ENCODE data around the gene MAP3K5. TPM values are rescaled to one million over a fixed set of nuclear protein-coding genes. Genes with fewer than 3 reads are reported as not detected.
A peak's percentile ranks its signal among the peaks of the same experiment; 100 is the strongest.

The MAP3K5 gene
- total and polyA plus RNA-seq, 12 donors: 41.9 to 306 (median 215) TPM

DNA sequence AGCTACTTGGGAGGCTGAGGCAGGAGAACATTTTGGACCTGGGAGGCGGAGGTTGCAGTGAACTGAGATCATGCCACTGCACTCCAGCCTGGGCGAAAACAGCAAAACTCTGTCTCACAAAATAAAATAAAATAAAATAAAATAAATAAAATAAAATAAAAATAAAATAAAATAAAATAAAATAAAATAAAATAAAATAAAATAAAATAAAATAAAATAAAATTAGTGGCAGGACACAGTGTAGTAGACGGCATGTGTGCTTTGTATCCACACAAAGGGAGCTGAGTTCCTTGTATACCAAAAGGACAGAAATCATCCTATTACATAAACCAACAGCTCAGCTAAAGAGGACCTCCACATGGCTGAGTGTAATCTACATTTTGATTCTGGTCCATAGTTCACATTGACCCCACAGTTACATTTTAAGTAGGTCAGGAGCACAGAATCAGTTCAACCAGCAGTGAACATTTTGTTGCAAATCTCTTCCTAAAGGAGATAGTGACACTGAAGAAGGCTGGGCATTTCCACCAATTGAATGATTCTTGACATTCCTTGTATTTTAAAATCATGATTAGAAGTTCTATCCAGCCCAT is 150.3 kb downstream of the MAP3K5 start:
- Histone ChIP-seq H3K27me3 (no peaks in the 10 kb centered on the region), H3K27ac (peak overlapping the region in 1 of 5 donors; percentile 43), H3K36me3 (replicated peaks in 1 of 2) (peaks cover 0 to 24% of the 10 kb centered on the region in 2 donors), H3K4me3 (no peak overlapping the region), H3K4me1 (replicated peaks in 1 of 2) (peaks cover 19 to 59% of the 10 kb centered on the region in 2 donors), H3K9me3 (replicated peaks in 1 of 3) (no peaks in the 10 kb centered on the region)
- DNase-seq: no peak
- WGBS, 4 donors: 97 to 99% (median 98%) methylated on average over 3 of the region's 3 CpGs
- no peak for TF ChIP-seq POLR2A (IDR thresholded peaks at IDR 0.05)
- TF ChIP-seq, protein P1, sequence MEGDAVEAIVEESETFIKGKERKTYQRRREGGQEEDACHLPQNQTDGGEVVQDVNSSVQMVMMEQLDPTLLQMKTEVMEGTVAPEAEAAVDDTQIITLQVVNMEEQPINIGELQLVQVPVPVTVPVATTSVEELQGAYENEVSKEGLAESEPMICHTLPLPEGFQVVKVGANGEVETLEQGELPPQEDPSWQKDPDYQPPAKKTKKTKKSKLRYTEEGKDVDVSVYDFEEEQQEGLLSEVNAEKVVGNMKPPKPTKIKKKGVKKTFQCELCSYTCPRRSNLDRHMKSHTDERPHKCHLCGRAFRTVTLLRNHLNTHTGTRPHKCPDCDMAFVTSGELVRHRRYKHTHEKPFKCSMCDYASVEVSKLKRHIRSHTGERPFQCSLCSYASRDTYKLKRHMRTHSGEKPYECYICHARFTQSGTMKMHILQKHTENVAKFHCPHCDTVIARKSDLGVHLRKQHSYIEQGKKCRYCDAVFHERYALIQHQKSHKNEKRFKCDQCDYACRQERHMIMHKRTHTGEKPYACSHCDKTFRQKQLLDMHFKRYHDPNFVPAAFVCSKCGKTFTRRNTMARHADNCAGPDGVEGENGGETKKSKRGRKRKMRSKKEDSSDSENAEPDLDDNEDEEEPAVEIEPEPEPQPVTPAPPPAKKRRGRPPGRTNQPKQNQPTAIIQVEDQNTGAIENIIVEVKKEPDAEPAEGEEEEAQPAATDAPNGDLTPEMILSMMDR (IDR thresholded peaks at IDR 0.05): no peak
- intact Hi-C loops (cut with DNase I): no loop called here

DNA sequence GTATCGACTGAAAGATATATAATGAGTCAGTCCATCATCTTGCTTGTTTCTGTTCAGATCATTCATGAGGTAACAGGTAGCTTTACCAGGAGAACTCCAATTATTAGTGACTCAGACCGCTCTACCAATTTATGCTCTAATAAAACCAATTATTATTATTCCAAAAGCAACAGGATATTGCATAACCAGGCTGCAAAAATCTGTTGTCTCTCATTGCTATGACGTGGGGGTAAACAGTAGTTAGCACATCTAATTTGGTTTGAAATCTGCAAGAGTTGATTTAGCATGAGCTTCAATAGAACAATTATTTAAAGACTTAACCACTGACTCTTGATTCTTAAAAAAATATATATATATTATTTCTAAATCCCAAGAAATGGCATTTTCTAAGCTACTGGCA is 151.1 kb downstream of the MAP3K5 start:
- 81 to 91% (median 85%) methylated on average over 3 of the region's 3 CpGs for WGBS, 4 donors
- intact Hi-C loops (cut with DNase I): no loop called here

GRCh38 chr6:136640132-136640915 is 152.0 kb downstream of the MAP3K5 start:
- DNase-seq: peak in 5 of 7 donors; percentile 46 to 67 (median 49)
- H3K4me1 ChIP-seq (replicated peaks in 1 of 2): peaks cover 7 to 44% of the 10 kb centered on the region in 2 donors
- 68 to 77% (median 74%) methylated on average over 5 of the region's 5 CpGs for WGBS, 4 donors
- no peak for TF ChIP-seq POLR2A (IDR thresholded peaks at IDR 0.05)
- TF ChIP-seq, protein P1 (IDR thresholded peaks at IDR 0.05): no peak
- H3K27me3 ChIP-seq: no peaks in the 10 kb centered on the region
- intact Hi-C loops (cut with DNase I): no loop called here
- peaks cover 0 to 40% of the 10 kb centered on the region in 2 donors for H3K36me3 ChIP-seq (replicated peaks in 1 of 2)
- H3K4me3 ChIP-seq: no peak overlapping the region
- peak overlapping the region in 1 of 5 donors; percentile 43 for H3K27ac ChIP-seq
- no peaks in the 10 kb centered on the region for H3K9me3 ChIP-seq (replicated peaks in 1 of 3)

More for the DNA sequence above, 151.1 kb downstream of the MAP3K5 start:
- H3K4me3 ChIP-seq: no peak overlapping the region
- H3K4me1 ChIP-seq (replicated peaks in 1 of 2): peaks cover 12 to 51% of the 10 kb centered on the region in 2 donors
- no peaks in the 10 kb centered on the region for H3K9me3 ChIP-seq (replicated peaks in 1 of 3)
- DNase-seq: no peak
- no peaks in the 10 kb centered on the region for H3K27me3 ChIP-seq
- TF ChIP-seq POLR2A (IDR thresholded peaks at IDR 0.05): no peak
- TF ChIP-seq, protein P1 (IDR thresholded peaks at IDR 0.05): no peak
- H3K36me3 ChIP-seq (replicated peaks in 1 of 2): peaks cover 0 to 32% of the 10 kb centered on the region in 2 donors
- H3K27ac ChIP-seq: peak overlapping the region in 1 of 5 donors; percentile 43

DNA sequence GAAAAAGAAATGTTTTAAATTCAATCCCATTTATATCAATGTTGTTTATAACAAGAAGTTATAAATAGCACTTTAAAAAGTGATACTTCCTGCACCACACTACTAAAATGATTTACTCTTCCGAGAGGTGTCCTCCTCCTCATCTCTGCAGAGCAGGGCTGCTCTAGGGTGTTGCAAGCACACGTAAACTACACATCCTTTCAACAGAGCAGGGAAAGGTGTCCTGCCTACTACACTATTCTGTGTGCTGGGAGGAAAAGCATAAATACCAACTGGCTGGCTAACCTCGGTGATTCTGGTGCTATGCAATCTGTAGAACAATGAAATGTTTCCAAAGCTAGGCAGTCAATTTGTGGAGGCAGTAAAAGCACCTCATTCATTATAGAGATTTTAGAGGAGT is 152.6 kb downstream of the MAP3K5 start:
- TF ChIP-seq, protein P1 (IDR thresholded peaks at IDR 0.05): no peak
- TF ChIP-seq POLR2A (IDR thresholded peaks at IDR 0.05): no peak
- peaks cover 6 to 39% of the 10 kb centered on the region in 2 donors for H3K4me1 ChIP-seq (replicated peaks in 1 of 2)
- no peak overlapping the region for H3K4me3 ChIP-seq
- H3K9me3 ChIP-seq (replicated peaks in 1 of 3): no peaks in the 10 kb centered on the region
- H3K27me3 ChIP-seq: no peaks in the 10 kb centered on the region
- intact Hi-C loops (cut with DNase I): no loop called here
- peaks cover 0 to 46% of the 10 kb centered on the region in 2 donors for H3K36me3 ChIP-seq (replicated peaks in 1 of 2)
- H3K27ac ChIP-seq: peak overlapping the region in 1 of 5 donors; percentile 43
- WGBS, 4 donors: 84 to 96% (median 86%) methylated on average over 3 of the region's 3 CpGs
- DNase-seq: no peak

Measured in adrenal gland (tissue), 12 donors.